ENCODE measurements around the gene ASIC3. TPM values are rescaled to one million over a fixed set of nuclear protein-coding genes. Genes with fewer than 3 reads are reported as not detected.

Gene ASIC3
- total and polyA plus RNA-seq, 3 donors from 2014 or later: 20.8 to 37.9 (median 27.5) TPM

DNA sequence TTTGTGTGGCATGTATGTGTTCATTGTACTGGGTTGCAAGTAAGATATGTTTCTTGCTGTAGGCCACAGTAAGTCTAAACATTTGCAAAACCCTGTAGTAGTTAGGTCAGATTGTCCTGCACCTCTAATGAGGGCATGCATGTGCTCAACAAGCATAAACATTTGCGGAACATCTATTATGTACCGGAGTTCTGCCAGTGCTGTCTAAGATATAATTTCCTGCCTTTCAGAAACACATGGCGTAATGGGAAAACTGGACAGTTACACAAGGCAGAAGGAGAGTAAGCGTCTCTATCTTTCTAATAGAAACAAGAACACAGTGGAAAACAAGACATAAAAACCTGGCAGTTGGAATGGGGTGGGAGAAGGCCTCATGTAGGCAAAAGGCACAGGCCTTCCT, 17.3 kb upstream of the ASIC3 start:
- Histone ChIP-seq H3K27ac (no peak overlapping the region), H3K36me3 (ENCODE audit: low read depth, missing control alignments) (no peaks in the 10 kb centered on the region), H3K27me3 (no peaks in the 10 kb centered on the region), H3K4me3 (no peak overlapping the region), H3K4me1 (peaks cover 7% of the 10 kb centered on the region), H3K9me3 (no peaks in the 10 kb centered on the region)
- intact Hi-C loops (cut with DNase I; ENCODE audit: low total_unique reads): no loop called here
- DNase-seq: no peak
- no peak for TF ChIP-seq CTCF (IDR thresholded peaks at IDR 0.05)
- TF ChIP-seq POLR2A (IDR thresholded peaks at IDR 0.05): no peak
- 86 to 96% methylated on average over 4 of the region's 4 CpGs for WGBS, 2 donors

DNA sequence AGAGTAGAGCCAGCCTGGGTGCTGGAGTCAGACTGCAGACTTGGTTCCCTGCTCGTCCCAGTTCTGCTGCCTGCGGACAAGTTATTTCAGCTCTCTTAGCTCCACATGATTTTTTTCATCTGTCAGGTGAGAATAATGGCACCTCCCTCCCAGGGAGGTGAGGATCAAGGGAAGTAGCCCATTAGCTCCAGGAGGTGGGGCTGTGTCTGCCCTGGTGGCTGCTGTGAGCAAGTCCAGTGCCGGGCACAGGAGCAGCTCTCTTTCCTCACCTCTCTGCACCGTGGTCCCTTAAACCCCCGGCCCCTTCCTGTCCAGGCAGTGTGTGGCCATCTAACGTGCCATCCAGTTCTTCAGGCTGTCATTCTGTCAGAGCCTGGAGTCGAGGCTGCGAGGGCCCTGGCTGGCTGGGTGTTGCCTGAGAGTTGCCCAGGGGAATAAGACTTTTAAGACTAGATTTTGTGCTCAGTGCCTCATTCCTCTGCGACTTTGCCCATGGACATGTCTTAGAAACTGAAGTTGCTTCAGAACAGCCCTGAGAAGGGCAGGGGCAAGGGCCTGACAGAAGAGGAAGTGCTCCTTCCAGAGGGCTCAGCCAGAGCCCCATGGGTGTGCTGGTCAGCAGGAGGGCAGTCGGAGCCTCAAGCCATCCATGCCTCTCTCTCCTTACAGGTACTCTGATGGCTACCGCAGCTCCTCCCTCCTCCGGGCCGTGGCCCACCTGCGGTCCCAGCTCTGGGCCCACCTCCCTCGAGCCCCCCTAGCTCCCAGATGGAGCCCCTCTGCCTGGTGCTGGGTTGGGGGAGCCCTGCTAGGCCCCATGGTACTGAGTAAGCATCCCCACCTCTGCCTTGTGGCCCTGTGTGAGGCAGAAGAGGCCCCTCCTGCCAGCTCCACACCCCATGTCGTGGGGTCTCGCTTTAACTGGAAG, 15.1 kb upstream of the ASIC3 start:
- TF ChIP-seq CTCF (IDR thresholded peaks at IDR 0.05): no peak
- no peak for TF ChIP-seq POLR2A (IDR thresholded peaks at IDR 0.05)
- H3K36me3 ChIP-seq (ENCODE audit: low read depth, missing control alignments): no peaks in the 10 kb centered on the region
- no peak overlapping the region for H3K4me3 ChIP-seq
- H3K4me1 ChIP-seq: peaks cover 4% of the 10 kb centered on the region
- no peak for DNase-seq
- H3K27ac ChIP-seq: no peak overlapping the region
- H3K9me3 ChIP-seq: no peaks in the 10 kb centered on the region
- WGBS, 2 donors: 91 to 94% methylated on average over 15 to 17 of the region's 17 CpGs
- intact Hi-C loops (cut with DNase I; ENCODE audit: low total_unique reads): no loop called here
- H3K27me3 ChIP-seq: no peaks in the 10 kb centered on the region

DNA sequence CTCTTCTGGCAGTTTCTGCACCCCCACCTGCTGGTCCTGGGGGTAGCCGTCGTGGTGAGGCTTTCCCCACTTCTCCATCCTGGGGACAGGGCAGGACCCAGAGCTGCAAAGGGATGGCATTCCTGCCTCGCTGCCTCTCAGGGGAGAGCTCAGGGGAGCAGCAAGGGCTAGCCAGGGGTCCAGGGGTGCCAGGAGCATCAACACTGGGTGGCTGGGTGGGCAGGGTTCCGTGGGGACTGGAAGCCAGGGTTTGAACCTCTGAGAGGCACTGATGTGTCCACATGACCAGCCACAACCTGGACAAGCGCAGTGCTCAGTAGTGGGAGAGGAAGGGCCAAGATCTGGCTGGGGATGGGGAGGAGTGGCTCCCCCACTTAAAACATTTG, 14.5 kb upstream of the ASIC3 start:
- 89 to 92% methylated on average over 3 to 5 of the region's 5 CpGs for WGBS, 2 donors
- H3K36me3 ChIP-seq (ENCODE audit: low read depth, missing control alignments): no peaks in the 10 kb centered on the region
- intact Hi-C loops (cut with DNase I; ENCODE audit: low total_unique reads): no loop called here

DNA sequence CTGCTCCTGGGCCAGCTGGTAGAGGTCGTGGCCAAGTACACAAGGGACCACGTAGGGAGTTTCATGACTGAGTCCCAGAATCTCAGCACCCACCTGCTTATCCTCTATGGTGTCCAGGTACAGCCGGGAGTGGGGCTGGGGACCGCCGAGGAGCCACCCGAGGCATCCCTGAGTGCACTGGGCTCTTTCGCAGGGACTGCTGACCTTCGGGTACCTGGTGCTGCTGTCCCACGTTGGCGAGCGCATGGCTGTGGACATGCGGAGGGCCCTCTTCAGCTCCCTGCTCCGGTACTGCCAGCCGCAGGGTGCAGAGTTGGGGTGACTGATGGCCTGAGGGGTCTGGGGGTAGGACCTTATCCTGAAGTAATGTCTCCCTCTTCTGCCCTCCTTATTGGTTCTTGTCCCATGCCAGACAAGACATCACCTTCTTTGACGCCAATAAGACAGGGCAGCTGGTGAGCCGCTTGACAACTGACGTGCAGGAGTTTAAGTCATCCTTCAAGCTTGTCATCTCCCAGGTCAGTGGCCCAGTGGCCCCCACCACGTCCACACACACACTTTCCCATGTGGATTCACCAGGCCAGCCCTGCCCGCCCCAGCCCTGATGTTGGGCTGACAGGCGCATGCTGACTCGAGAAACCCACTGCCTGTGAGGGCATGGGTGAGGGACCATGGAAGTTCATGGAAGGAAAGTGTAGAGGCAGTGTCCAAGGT, 13.9 kb upstream of the ASIC3 start:
- Histone ChIP-seq H3K9me3 (no peaks in the 10 kb centered on the region), H3K27me3 (no peaks in the 10 kb centered on the region), H3K4me3 (no peak overlapping the region), H3K4me1 (peaks cover 12% of the 10 kb centered on the region), H3K36me3 (ENCODE audit: low read depth, missing control alignments) (no peaks in the 10 kb centered on the region), H3K27ac (no peak overlapping the region)
- intact Hi-C loops (cut with DNase I; ENCODE audit: low total_unique reads): no loop called here
- 88 to 92% methylated on average over 5 to 21 of the region's 21 CpGs for WGBS, 2 donors
- TF ChIP-seq CTCF (IDR thresholded peaks at IDR 0.05): no peak
- no peak for TF ChIP-seq POLR2A (IDR thresholded peaks at IDR 0.05)
- DNase-seq: no peak

More for the DNA sequence above, 14.5 kb upstream of the ASIC3 start:
- no peak for DNase-seq
- Histone ChIP-seq H3K9me3 (no peaks in the 10 kb centered on the region), H3K27ac (no peak overlapping the region), H3K4me1 (peaks cover 9% of the 10 kb centered on the region), H3K4me3 (no peak overlapping the region), H3K27me3 (no peaks in the 10 kb centered on the region)
- TF ChIP-seq CTCF (IDR thresholded peaks at IDR 0.05): no peak
- TF ChIP-seq POLR2A (IDR thresholded peaks at IDR 0.05): no peak
